IPS DF 4.7 (cell line): ENCODE results near the gene ARHGDIB.

ENCODE experiments used
- DNase-seq: peaks from one replicate; pipeline ENCODE4 v3.0.0-alpha.2; 2013; ENCODE audit warnings: low spot score; ENCODE audit errors: extremely low read depth

Gene ARHGDIB

GRCh38 chr12:14984036-14984435 lies 22.6 kb upstream of the ARHGDIB start:
- DNase-seq = no peak

GRCh38 chr12:14982991-14983390 lies 21.6 kb upstream of the ARHGDIB start:
- DNase-seq = no peak

GRCh38 chr12:14982562-14982961 lies 21.2 kb upstream of the ARHGDIB start:
- DNase-seq = no peak

- no peak for DNase-seq
Measured at GRCh38 chr12:14981049-14981448, 19.6 kb upstream of the ARHGDIB start.

GRCh38 chr12:14979468-14979867 lies 18.1 kb upstream of the ARHGDIB start:
- DNase-seq = no peak

GRCh38 chr12:14976658-14977057 lies 15.3 kb upstream of the ARHGDIB start:
- DNase-seq = no peak

GRCh38 chr12:14975457-14975856 lies 14.1 kb upstream of the ARHGDIB start:
- DNase-seq = no peak

GRCh38 chr12:14974633-14975032 lies 13.2 kb upstream of the ARHGDIB start:
- DNase-seq = no peak

GRCh38 chr12:14972816-14973215 lies 11.4 kb upstream of the ARHGDIB start, which contains the start of gene PDE6H:
Gene PDE6H, plus strand, starts transcription at chr12:14973042. Its CDS starts 4,971 bp downstream, at chr12:14978013.
- no peak for DNase-seq

GRCh38 chr12:14970473-14970872 lies 9.1 kb upstream of the ARHGDIB start:
- DNase-seq = no peak

- DNase-seq = no peak
Measured at GRCh38 chr12:14968478-14968877, 7.1 kb upstream of the ARHGDIB start.

GRCh38 chr12:14965221-14965620 lies 3.8 kb upstream of the ARHGDIB start:
- DNase-seq = no peak

- no peak for DNase-seq
Measured at GRCh38 chr12:14964406-14964805, 3.0 kb upstream of the ARHGDIB start.

- DNase-seq = no peak
Measured at GRCh38 chr12:14963520-14963919, 2.1 kb upstream of the ARHGDIB start.

GRCh38 chr12:14962797-14963196 lies 1.4 kb upstream of the ARHGDIB start:
- DNase-seq = no peak

GRCh38 chr12:14962153-14962539 lies 745 bp upstream of the ARHGDIB start:
- DNase-seq = no peak

GRCh38 chr12:14960548-14961465 lies 594 bp downstream of the ARHGDIB start:
- DNase-seq = no peak

- no peak for DNase-seq
Measured at GRCh38 chr12:14959916-14960496, 1.4 kb downstream of the ARHGDIB start.

GRCh38 chr12:14959463-14959862 lies 1.9 kb downstream of the ARHGDIB start:
- DNase-seq = no peak

- no peak for DNase-seq
Measured at GRCh38 chr12:14959126-14959440, 2.3 kb downstream of the ARHGDIB start.

- DNase-seq = no peak
Measured at GRCh38 chr12:14958361-14959125, 2.9 kb downstream of the ARHGDIB start.

- DNase-seq = no peak
Measured at GRCh38 chr12:14957551-14958168, 3.7 kb downstream of the ARHGDIB start.
